C4-2B (cell line): ENCODE measurements around the gene CRYBB1.
A peak's percentile ranks its signal among the peaks of the same experiment; 100 is the strongest.

Experiments
- H3K27ac ChIP-seq: fragments of 450-650 bp; 2 replicates; pipeline ENCODE4 v1.5.1; 2017
- ZFX ChIP-seq: fragments of 450-650 bp; IDR thresholded peaks from 2 replicates; pipeline ENCODE4 v1.6.1; 2017
- TF ChIP-seq, protein P1 (sequence below): fragments of 450-650 bp; conservative IDR thresholded peaks from 2 replicates; pipeline ENCODE4 v1.5.1; 2017; ENCODE audit warnings: mild to moderate bottlenecking

The CRYBB1 gene

DNA sequence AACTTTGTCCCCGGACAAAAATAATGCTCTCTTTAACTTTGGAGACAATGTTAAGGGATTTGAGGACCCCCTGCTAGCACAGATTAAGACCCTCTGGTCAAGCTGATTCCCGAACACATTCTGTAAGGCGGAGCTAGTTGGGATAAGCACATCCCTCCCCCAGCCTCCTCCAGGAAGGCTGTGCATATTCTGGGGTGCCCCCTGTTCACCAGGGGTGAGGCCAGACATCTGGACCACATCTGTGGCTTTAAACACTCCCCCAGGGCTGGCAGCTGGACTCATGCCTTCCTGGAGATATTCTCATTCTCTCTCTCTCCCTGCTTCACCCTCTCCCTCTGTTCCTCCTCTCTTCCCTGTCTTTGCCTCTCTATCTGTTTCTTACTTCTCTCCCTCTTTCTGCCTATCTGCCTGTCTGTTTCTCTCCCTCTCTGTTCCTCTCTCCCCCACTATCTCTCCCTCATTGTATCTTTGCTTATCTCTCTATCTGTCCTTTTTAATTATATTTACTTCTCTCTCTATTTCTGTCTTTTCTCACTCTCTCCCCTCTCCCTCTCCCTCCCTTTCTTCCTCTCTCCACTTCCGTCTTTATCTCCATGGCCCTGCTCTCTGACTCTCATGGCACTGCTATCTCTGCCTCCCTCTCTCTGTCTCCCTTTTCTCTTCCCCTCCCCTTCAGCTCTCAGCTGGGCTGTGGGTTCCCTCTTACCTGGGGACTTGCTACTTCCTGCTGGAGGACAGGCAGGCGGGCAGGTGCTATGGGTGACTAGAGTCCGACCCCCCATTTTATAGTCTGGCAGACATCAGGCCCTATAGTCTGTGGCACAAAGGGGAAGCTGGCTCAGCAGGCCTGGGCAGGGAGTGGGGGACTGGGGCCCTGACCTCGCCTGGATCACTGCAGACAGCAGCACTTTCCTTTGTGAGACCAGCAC, at the start of gene CRYBB1:
TSS of gene CRYBB1 (minus strand) at position 757 of the 929 bp plus-strand sequence. CDS start 1,708 bp downstream, outside the sequence.
- no peak within 1 kb of the TSS for H3K27ac ChIP-seq
- TF ChIP-seq, protein P1, sequence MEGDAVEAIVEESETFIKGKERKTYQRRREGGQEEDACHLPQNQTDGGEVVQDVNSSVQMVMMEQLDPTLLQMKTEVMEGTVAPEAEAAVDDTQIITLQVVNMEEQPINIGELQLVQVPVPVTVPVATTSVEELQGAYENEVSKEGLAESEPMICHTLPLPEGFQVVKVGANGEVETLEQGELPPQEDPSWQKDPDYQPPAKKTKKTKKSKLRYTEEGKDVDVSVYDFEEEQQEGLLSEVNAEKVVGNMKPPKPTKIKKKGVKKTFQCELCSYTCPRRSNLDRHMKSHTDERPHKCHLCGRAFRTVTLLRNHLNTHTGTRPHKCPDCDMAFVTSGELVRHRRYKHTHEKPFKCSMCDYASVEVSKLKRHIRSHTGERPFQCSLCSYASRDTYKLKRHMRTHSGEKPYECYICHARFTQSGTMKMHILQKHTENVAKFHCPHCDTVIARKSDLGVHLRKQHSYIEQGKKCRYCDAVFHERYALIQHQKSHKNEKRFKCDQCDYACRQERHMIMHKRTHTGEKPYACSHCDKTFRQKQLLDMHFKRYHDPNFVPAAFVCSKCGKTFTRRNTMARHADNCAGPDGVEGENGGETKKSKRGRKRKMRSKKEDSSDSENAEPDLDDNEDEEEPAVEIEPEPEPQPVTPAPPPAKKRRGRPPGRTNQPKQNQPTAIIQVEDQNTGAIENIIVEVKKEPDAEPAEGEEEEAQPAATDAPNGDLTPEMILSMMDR, result no peak
- no peak for TF ChIP-seq ZFX

DNA sequence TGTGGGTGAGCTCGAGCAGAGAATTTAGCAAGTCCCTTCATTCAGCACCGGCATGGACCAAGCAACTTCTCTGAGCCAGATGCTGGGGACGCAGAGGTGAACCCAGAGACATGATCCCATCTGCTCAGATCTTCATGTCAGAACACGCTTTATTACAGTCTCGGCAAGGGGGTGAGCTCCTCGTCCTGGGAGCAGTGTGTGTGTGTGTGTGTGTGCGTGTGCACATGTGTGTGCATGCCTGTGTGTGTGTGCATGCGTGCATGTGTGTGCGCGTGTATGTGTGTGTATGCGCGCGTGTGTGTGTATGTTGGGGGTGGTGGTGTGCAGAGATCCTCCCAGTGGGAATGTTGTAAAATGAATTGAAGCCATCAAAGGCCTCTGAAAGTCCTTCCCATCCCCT, 49.3 kb upstream of the CRYBB1 start:
- no peak overlapping the region for H3K27ac ChIP-seq
- TF ChIP-seq, protein P1, result no peak
- TF ChIP-seq ZFX, result no peak

DNA sequence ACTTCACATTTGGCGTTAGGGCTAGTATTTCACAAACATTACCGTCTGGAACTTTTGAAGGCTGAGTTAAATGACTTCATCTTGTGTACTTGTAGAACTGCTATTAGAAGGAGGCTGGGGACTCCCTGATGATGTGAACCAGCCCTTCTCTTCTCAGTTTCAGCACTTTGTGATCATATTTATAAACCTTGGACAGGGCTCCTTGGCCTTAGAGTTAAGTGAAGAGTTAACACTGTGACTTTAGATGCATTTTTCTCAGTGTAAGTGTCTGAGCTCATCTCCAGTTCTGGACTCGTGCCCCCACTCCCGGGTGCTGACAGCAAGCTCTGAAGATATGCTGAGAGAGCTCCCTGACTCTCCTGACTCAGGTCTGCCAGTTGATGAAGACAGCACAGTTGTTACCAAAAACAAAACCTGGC, 48.0 kb upstream of the CRYBB1 start:
- H3K27ac ChIP-seq, result no peak overlapping the region

DNA sequence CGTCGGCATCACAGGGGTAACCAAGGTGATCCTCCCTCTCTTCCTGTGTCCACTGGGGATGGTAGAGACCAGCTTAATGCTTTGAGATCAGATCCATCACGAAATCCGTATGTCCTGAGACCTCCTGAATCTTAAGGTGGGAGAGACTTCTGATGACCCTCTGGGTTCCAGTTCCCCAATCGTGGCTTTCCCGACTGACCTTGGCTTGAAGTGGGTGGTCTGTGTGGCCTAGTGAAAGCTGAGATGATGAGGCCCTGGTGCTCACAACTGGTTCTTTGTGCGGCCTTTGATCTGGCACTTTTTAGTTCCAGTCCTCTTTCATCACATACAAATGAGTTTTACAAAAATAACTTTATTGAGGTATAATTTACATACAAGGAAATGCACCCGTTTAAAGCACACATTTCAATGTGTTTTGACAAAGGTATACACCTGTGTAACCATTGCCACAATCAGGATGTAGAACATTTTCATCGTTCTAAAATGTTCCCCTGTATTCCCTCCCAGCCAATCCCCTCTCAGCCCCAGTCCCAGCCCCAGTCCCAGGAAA, 45.6 kb upstream of the CRYBB1 start:
- H3K27ac ChIP-seq, result no peak overlapping the region
- no peak for TF ChIP-seq ZFX
- TF ChIP-seq, protein P1, result no peak

More for the DNA sequence above, 48.0 kb upstream of the CRYBB1 start:
- no peak for TF ChIP-seq ZFX
- TF ChIP-seq, protein P1, result peak; percentile 30

DNA sequence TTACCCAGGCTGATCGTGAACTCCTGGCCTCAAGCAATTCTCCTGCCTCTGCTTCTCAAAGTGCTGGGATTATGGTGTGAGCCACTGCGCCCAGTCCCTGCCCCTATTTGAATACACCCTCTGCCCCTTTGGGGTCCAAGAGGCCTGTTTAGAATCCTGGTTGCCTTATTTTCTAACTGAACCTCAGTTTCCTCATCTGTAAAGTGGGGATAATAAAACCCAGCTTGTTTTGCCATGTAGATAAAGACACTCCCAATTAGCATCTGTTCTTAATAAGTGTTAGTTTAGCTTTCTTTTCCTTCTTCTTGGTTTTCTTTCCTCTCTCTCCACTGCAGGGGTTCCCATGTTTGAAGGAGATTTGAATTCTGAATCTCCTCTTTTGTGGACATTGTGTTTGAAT, 44.3 kb upstream of the CRYBB1 start:
- no peak for TF ChIP-seq ZFX
- TF ChIP-seq, protein P1, result no peak
- H3K27ac ChIP-seq, result no peak overlapping the region

DNA sequence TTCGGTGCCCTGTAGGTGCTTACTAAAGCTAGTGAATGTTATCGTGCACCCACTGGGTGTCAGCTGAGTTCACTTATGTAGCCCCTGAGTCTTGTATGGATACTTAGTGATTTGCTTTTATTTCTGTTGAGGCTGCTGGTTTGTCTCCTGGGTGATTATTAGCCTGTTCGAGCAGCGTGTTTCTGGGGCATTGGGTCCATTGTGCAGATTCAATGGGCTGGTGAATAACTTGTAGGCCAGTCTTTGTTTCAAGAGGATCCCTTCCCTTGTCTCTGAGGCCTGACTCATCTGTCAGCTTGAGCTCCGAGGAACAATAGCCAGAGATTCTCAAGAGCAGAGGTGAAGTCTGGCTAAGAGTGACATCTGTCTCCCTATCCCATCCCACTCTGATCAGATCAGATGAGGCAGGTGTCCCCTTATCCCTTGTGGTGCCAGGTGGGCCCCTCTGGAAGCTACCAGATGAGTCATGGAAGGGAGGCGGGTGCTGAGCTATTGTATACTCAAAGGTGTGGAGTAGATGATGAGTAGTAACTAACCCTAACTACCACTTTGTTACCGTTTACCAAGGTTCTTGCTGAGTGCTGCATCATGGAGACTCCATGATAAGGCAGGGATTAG, 43.2 kb upstream of the CRYBB1 start:
- TF ChIP-seq, protein P1, result no peak
- no peak for TF ChIP-seq ZFX
- H3K27ac ChIP-seq, result no peak overlapping the region

DNA sequence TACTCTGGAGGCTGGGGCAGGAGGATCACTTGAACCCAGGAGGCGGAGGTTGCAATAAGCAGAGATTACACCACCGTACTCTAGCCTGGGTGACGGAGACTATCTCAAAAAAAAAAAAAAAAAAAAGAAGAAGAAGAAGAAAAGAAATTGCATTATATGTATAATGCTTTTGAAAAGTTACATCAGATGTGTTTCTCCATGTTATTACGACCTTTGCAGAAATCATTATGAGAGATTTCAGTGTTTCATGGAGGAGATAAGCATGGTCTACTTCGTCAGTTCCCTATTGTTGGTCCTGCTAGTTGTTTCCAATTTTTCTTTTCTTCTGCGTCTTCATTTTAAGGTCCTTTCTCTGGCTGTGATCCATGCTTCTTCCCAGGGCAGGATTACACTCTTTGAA, 42.5 kb upstream of the CRYBB1 start:
- no peak for TF ChIP-seq ZFX
- TF ChIP-seq, protein P1, result no peak
- H3K27ac ChIP-seq, result no peak overlapping the region
